ENCODE data around the gene CZIB. TPM values are rescaled to one million over a fixed set of nuclear protein-coding genes. Genes with fewer than 3 reads are reported as not detected.
"Not testable (repeated sequence)": the region's sequence is repeated elsewhere in the genome, so short reads cannot be mapped to it uniquely, and the experiment has no call there.

The CZIB gene
- total RNA-seq, 4 donors from 2014 or later = 25.2 to 60.3 (median 33.8) TPM

- DNase-seq (ENCODE audit: low spot score in 2 of 2) = no peak
- 70% methylated on average over 5 of the region's 5 CpGs for WGBS
- Histone ChIP-seq H3K4me1 (no peaks in the 10 kb centered on the region), H3K9me3 (no peaks in the 10 kb centered on the region), H3K4me3 (no peak overlapping the region), H3K27me3 (no peaks in the 10 kb centered on the region), H3K36me3 (no peaks in the 10 kb centered on the region), H3K27ac (no peak overlapping the region)
- TF ChIP-seq EP300 (IDR thresholded peaks at IDR 0.05) = no peak
- TF ChIP-seq POLR2AphosphoS5 (IDR thresholded peaks at IDR 0.05) = no peak
- TF ChIP-seq CTCF (IDR thresholded peaks at IDR 0.05) = no peak
- TF ChIP-seq POLR2A (IDR thresholded peaks at IDR 0.05) = no peak
These were observed 31.4 kb downstream of the CZIB start for GRCh38 chr1:53189061-53189460.

- no peak for TF ChIP-seq EP300 (IDR thresholded peaks at IDR 0.05)
- no peak for TF ChIP-seq CTCF (IDR thresholded peaks at IDR 0.05)
- no peak for TF ChIP-seq POLR2A (IDR thresholded peaks at IDR 0.05)
- no peak for DNase-seq (ENCODE audit: low spot score in 2 of 2)
- no peaks in the 10 kb centered on the region for H3K4me1 ChIP-seq
- 74% methylated on average over 2 of the region's 4 CpGs for WGBS
- no peak overlapping the region for H3K4me3 ChIP-seq
- H3K27me3 ChIP-seq = no peaks in the 10 kb centered on the region
- H3K27ac ChIP-seq = no peak overlapping the region
- no peaks in the 10 kb centered on the region for H3K36me3 ChIP-seq
- H3K9me3 ChIP-seq = no peaks in the 10 kb centered on the region
These were observed 32.3 kb downstream of the CZIB start for GRCh38 chr1:53188099-53188498.

GRCh38 chr1:53187401-53187800, 33.0 kb downstream of the CZIB start:
- WGBS = 80% methylated on average over 1 of the region's 1 CpG
- TF ChIP-seq EP300 (IDR thresholded peaks at IDR 0.05) = no peak
- H3K36me3 ChIP-seq = no peaks in the 10 kb centered on the region
- H3K4me3 ChIP-seq = no peak overlapping the region
- H3K9me3 ChIP-seq = no peaks in the 10 kb centered on the region
- no peak for DNase-seq (ENCODE audit: low spot score in 2 of 2)
- no peaks in the 10 kb centered on the region for H3K27me3 ChIP-seq
- no peak overlapping the region for H3K27ac ChIP-seq
- H3K4me1 ChIP-seq = peaks cover under 1% of the 10 kb centered on the region

- H3K27ac ChIP-seq = no peak overlapping the region
- no peaks in the 10 kb centered on the region for H3K9me3 ChIP-seq
- WGBS = 72% methylated on average over 3 of the region's 3 CpGs
- peaks cover 8% of the 10 kb centered on the region for H3K4me1 ChIP-seq
- no peaks in the 10 kb centered on the region for H3K36me3 ChIP-seq
- DNase-seq (ENCODE audit: low spot score in 2 of 2) = no peak
- TF ChIP-seq CTCF (IDR thresholded peaks at IDR 0.05) = no peak
- TF ChIP-seq POLR2A (IDR thresholded peaks at IDR 0.05) = no peak
- TF ChIP-seq EP300 (IDR thresholded peaks at IDR 0.05) = no peak
- no peak for TF ChIP-seq POLR2AphosphoS5 (IDR thresholded peaks at IDR 0.05)
- H3K4me3 ChIP-seq = no peak overlapping the region
- H3K27me3 ChIP-seq = no peaks in the 10 kb centered on the region
These were observed 33.9 kb downstream of the CZIB start for GRCh38 chr1:53186533-53186932.

GRCh38 chr1:53185955-53186297, 34.5 kb downstream of the CZIB start:
- DNase-seq (ENCODE audit: low spot score in 2 of 2); H3K4me3 ChIP-seq; H3K9me3 ChIP-seq; H3K27me3 ChIP-seq; H3K36me3 ChIP-seq; H3K27ac ChIP-seq; H3K4me1 ChIP-seq: not testable (repeated sequence)
- 78% methylated on average over 2 of the region's 2 CpGs for WGBS

- Histone ChIP-seq H3K36me3 (no peaks in the 10 kb centered on the region), H3K9me3 (no peaks in the 10 kb centered on the region), H3K4me3 (no peak overlapping the region), H3K27ac (no peak overlapping the region), H3K4me1 (peaks cover 8% of the 10 kb centered on the region), H3K27me3 (no peaks in the 10 kb centered on the region)
- DNase-seq (ENCODE audit: low spot score in 2 of 2) = no peak
- no peak for TF ChIP-seq POLR2AphosphoS5 (IDR thresholded peaks at IDR 0.05)
- no peak for TF ChIP-seq EP300 (IDR thresholded peaks at IDR 0.05)
- TF ChIP-seq POLR2A (IDR thresholded peaks at IDR 0.05) = no peak
- no peak for TF ChIP-seq CTCF (IDR thresholded peaks at IDR 0.05)
- 69% methylated on average over 6 of the region's 6 CpGs for WGBS
These were observed 37.1 kb downstream of the CZIB start for GRCh38 chr1:53183095-53183990.

Data from suprapubic skin (tissue), 4 donors.